ENCODE results near the gene GTF3C5.
A peak's percentile ranks its signal among the peaks of the same experiment; 100 is the strongest.
"Not testable (repeated sequence)": the region's sequence is repeated elsewhere in the genome, so short reads cannot be mapped to it uniquely, and the experiment has no call there.

GTF3C5 gene, protein sequence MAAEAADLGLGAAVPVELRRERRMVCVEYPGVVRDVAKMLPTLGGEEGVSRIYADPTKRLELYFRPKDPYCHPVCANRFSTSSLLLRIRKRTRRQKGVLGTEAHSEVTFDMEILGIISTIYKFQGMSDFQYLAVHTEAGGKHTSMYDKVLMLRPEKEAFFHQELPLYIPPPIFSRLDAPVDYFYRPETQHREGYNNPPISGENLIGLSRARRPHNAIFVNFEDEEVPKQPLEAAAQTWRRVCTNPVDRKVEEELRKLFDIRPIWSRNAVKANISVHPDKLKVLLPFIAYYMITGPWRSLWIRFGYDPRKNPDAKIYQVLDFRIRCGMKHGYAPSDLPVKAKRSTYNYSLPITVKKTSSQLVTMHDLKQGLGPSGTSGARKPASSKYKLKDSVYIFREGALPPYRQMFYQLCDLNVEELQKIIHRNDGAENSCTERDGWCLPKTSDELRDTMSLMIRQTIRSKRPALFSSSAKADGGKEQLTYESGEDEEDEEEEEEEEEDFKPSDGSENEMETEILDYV

GRCh38 chr9:133030317-133031129 lies at the start of gene GTF3C5:
Gene GTF3C5, plus strand, starts transcription at chr9:133030997. Its CDS starts 15 bp downstream, at chr9:133031012.
- DNase-seq, result peak; percentile 98

DNA sequence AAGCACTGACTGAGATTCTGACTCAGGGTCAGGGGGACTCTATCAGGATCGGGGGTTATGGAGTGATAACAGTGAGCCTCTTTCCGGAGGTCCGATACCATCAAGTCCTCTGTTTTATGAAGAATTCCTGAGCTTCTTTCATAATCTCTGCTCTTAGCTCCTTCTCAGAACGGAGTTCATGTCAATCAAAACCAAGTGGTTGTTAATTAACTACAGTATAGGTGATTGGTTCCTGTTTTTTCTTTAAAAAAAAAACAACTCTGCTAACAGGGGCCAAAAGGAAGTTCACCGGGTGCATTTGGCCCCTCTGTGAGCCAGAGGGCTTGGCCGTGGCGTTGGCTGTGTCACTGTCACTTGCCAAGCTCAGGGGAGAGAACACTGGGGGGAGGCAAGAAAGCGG lies 48.3 kb upstream of the GTF3C5 start:
- no peak for DNase-seq

- DNase-seq, result no peak
Observed at GRCh38 chr9:132983491-132984201, 47.2 kb upstream of the GTF3C5 start.

GRCh38 chr9:132984202-132985070 lies 46.4 kb upstream of the GTF3C5 start:
- DNase-seq, result no peak

- no peak for DNase-seq
Observed at GRCh38 chr9:132985071-132985350, 45.8 kb upstream of the GTF3C5 start.

DNA sequence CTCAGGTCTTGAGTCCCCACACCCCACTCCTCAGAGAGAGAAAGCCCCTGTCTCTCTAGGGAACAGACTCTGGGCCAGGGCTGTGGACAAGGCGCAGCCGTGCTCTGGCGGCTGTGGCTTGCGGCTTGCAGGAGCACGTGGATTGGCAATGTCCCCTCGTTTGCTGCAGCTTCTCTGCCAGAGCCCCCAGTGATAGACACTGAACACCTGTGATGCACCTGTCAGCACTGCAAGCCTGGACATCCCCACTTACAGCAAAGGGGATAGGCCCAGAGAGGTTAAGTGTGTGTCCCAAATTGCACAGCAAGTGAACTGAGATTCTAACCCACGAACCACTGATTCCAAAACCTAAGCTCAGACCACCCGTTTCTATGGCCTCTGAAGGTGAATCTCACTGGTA lies 45.3 kb upstream of the GTF3C5 start:
- no peak for DNase-seq

- DNase-seq, result no peak
Observed at GRCh38 chr9:132986114-132986513, 44.7 kb upstream of the GTF3C5 start.

DNA sequence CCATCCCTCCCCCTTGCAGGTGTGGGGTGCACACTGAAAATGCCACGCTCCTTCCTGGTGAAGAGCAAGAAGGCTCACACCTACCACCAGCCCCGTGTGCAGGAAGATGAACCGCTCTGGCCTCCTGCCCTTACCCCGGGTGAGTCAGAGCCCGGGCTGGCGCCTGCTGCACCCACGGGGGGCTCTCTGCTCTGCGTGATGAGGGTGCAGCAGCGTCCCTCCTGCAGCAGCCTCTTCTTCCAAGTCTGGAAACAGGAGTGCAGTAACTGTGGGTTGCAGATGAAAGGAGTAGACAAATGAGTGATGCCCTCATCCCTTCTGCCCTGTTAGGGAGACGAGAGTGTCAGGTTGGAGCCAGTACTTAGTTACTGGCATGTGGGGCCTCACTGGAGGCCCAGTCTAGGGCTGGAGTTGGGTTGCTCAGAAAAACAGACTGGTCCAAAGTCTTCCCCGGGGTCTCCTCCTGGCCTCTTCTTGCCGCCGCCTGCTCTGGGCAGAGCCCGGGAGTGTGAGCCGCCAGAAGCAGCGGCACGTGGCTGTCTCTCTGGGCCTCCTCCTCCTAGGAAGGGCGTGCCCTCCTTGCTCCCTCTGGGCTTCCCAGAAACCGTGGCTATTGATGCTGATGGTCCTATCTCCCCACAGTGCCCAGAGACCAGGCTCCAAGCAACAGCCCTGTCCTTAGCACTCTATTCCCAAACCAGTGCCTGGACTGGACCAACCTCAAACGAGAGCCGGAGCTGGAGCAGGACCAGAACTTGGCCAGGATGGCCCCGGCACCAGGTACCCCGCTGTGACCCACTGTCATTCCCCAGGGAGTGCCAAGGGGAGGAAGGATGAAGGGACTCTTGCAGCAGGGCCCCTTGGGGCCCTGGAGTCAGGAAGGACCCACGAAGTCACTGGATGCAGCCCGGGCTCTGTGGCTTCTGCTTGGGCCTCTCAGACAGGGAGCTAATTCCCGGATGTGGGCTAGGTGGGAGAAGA lies 43.9 kb upstream of the GTF3C5 start:
- DNase-seq, result no peak

- no peak for DNase-seq
Observed at GRCh38 chr9:132988244-132989013, 42.4 kb upstream of the GTF3C5 start.

DNA sequence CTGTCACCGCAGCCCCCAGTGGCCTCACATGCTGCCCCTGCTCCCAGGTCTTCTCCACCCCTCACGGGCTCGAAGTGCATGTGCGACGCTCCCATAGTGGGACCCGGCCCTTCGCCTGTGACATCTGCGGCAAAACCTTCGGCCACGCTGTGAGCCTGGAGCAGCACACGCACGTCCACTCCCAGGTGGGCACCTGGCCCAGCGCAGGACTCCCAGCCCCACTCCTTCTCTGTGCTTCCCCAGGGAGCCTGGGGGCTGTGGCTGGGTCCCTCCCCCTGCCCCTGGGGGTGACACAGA lies 41.8 kb upstream of the GTF3C5 start:
- DNase-seq, result no peak

DNA sequence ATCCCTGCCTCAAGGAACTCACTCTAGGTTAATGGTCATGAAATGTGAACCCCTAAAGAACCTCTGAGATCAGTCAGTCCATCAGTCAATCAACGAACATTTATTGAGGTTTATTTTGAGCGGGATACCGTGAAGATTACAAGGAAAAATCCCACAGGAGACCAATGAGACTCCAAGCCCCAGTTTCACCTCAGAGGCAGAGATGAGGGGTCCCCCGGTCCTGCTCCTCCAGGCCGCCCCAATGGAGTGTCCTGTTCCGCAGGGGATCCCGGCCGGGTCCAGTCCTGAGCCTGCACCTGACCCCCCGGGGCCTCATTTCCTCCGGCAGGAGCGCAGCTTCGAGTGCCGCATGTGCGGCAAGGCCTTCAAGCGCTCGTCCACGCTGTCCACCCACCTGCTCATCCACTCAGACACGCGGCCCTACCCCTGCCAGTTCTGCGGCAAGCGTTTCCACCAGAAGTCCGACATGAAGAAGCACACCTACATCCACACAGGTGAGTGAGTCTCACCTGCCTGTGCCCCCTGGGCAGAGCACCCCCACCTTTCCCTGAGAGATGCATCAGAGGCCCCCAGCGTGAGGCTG lies 41.3 kb upstream of the GTF3C5 start:
- DNase-seq, result peak; percentile 44

DNA sequence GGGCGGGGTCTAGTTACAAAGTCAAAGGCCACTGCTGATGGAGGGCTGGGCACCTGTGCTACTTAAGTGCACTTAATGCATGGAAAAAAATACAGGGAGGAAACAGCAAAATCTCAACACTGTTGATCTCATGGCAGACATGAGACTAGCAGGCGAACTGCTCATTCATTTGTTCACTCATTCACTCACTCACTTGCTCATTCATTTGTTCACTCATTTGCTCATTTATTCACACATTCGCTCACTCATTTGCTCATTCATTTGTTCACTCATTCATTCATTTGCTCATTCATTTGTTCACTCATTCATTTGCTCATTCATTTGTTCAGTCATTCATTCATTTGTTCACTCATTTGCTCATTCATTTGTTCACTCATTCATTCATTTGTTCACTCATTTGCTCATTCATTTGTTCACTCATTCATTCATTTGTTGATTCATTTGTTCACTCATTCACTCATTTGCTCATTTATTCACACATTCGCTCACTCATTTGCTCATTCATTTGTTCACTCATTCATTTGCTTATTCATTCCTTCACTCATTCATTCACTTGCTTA lies 40.7 kb upstream of the GTF3C5 start:
- not testable (repeated sequence) for DNase-seq

- no peak for DNase-seq
Observed at GRCh38 chr9:132990781-132991180, 40.0 kb upstream of the GTF3C5 start.

GRCh38 chr9:132991351-132992300 lies 39.2 kb upstream of the GTF3C5 start:
- DNase-seq, result peak; percentile 20

- no peak for DNase-seq
Observed at GRCh38 chr9:132993511-132993939, 37.3 kb upstream of the GTF3C5 start.

GRCh38 chr9:132994410-132995120 lies 36.2 kb upstream of the GTF3C5 start:
- DNase-seq, result no peak

DNA sequence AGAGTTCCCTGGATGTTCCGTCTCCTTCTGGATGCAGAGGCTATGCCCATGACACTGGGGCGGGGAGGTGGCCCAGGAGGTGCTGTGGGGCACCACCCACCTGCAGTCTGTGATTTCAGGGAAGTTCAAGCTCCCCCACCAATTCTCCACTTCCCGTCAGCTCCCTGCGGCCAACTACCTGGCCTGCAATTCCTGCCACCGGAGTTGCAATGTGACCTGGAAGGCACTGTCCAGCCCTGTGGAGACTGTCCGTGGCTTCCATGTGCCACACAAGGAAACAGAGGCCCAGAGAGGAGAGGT lies 35.7 kb upstream of the GTF3C5 start:
- DNase-seq, result no peak

GRCh38 chr9:132995879-132996278 lies 34.9 kb upstream of the GTF3C5 start:
- DNase-seq, result no peak

Data from retina (tissue), 1 donor.